ENCODE data around the gene CPEB3.

GRCh38 chr10:92112462-92112861, 178.4 kb downstream of the CPEB3 start:
- TF ChIP-seq POLR2A (IDR thresholded peaks at IDR 0.05) = no peak
- TF ChIP-seq CTCF (IDR thresholded peaks at IDR 0.05) = no peak
- TF ChIP-seq POLR2AphosphoS5 (IDR thresholded peaks at IDR 0.05; ENCODE audit: insufficient read depth in 1 of 2, low read depth in 1 of 2) = no peak

Data from vagina (tissue), 2 donors.